HepG2 (cell line): ENCODE measurements around the gene SHE. TPM values are rescaled to one million over a fixed set of nuclear protein-coding genes. Genes with fewer than 3 reads are reported as not detected.

Experiments used
- ATAC-seq: fragments of 200-7000 bp; cut with Tn5 transposase; 3 replicates; pipeline ENCODE4 v1.9.1; 2020; ENCODE audit warnings: mild to moderate bottlenecking, moderate library complexity
- BruUV-seq: library from RNA; stranded (reverse); fragments of 400-500 nt; replicated peaks from 2 replicates; lab custom pipeline; 2021; lab: Mats Ljungman, UMichigan
- CTCF ChIA-PET: fragments of 300-600 bp; formaldehyde crosslinking; extraction: SDS; loops from one replicate; lab custom pipeline; 2021; ENCODE audit warnings: low total read pairs, inconsistent platforms, low intra/inter-chr PET ratio; lab: Yijun Ruan, JAX
- POLR2A ChIA-PET: fragments of 350-600 bp; sonication (Branson Sonifier 250); formaldehyde crosslinking; loops from one replicate; lab custom pipeline; 2020; ENCODE audit warnings: antibody characterized with exemption, inconsistent platforms; lab: Yijun Ruan, JAX
- DNase-seq: peaks from one replicate; pipeline ENCODE4 v3.0.0-alpha.2; 2015; ENCODE audit warnings: low spot score
- FAIRE-seq: peaks from 3 replicates; lab custom pipeline; 2011; peaks lifted over from hg19 to GRCh38; lab: Jason Lieb, UNC
- H2AFZ ChIP-seq: one replicate; pipeline ENCODE4 v1.6.1; 2011; ENCODE audit warnings: low read length, inconsistent platforms
- H3K27ac ChIP-seq: fragments of 300-600 bp; 3 replicates; pipeline ENCODE4 v1.8.0; 2011; ENCODE audit warnings: mixed run types, mild to moderate bottlenecking, mixed read lengths, low read length, inconsistent platforms; ENCODE audit not compliant: insufficient read depth; ENCODE audit errors: extremely low read length
- H3K27me3 ChIP-seq, 2 experiments: fragments of 200-600 bp in 1 of 2; 2 replicates in 1 of 2; 3 replicates in 1 of 2; pipeline versions ENCODE4 v1.6.0 to v1.8.0; 2011; ENCODE audit warnings: low read length in 2 of 2, mild to moderate bottlenecking in 2 of 2, moderate library complexity in 2 of 2, inconsistent platforms in 1 of 2; ENCODE audit not compliant: insufficient read depth in 2 of 2, control insufficient read depth in 1 of 2
- H3K36me3 ChIP-seq, 2 experiments: fragments of 200-600 bp in 1 of 2; replicated peaks in 1 of 2; 2 replicates in 1 of 2; 3 replicates in 1 of 2; pipeline versions ENCODE4 v1.5.1 to v1.8.0; 2011; ENCODE audit warnings: low read length in 2 of 2, inconsistent platforms in 1 of 2; ENCODE audit not compliant: insufficient read depth in 2 of 2, control insufficient read depth in 1 of 2
- H3K4me1 ChIP-seq: 2 replicates; pipeline ENCODE4 v1.5.1; 2012; ENCODE audit warnings: low read length, inconsistent platforms; ENCODE audit not compliant: insufficient read depth
- H3K4me2 ChIP-seq: 2 replicates; pipeline ENCODE4 v1.6.0; 2011; ENCODE audit warnings: low read depth, low read length, inconsistent platforms
- H3K4me3 ChIP-seq, 3 experiments: fragments of 200-600 bp in 1 of 3; sonication (generic), shearing (Covaris generic) in 1 of 3; replicated peaks in 1 of 3; 2 replicates each; pipeline ENCODE4 v1.5.1; 2011 to 2016; ENCODE audit warnings: low read length in 3 of 3, inconsistent platforms in 2 of 3, low read depth in 2 of 3, mild to moderate bottlenecking in 2 of 3, control low read depth in 1 of 3, mixed read lengths in 1 of 3; ENCODE audit not compliant: insufficient read depth in 1 of 3
- H3K79me2 ChIP-seq: one replicate; pipeline ENCODE4 v1.6.1; 2011; ENCODE audit warnings: low read length, inconsistent platforms; ENCODE audit not compliant: insufficient read depth
- H3K9ac ChIP-seq: 2 replicates; pipeline ENCODE4 v1.6.0; 2011; ENCODE audit warnings: mild to moderate bottlenecking, low read depth, low read length, inconsistent platforms; ENCODE audit not compliant: insufficient read depth
- H3K9me3 ChIP-seq: 2 replicates; pipeline ENCODE4 v1.5.1; 2012; ENCODE audit warnings: mild to moderate bottlenecking, low read length
- H4K20me1 ChIP-seq: 2 replicates; pipeline ENCODE4 v1.6.0; 2011; ENCODE audit warnings: inconsistent platforms, mild to moderate bottlenecking, low read length, moderate library complexity; ENCODE audit not compliant: insufficient read depth
- AKAP8 ChIP-seq: sonication (generic); formaldehyde crosslinking; IDR thresholded peaks from 2 replicates; pipeline ENCODE4 v1.5.1; 2020; ENCODE audit warnings: mild to moderate bottlenecking, missing genetic modification reagents
- BCL3 ChIP-seq: sonication (generic); formaldehyde crosslinking; IDR thresholded peaks from 2 replicates; pipeline ENCODE4 v1.5.1; 2020; ENCODE audit warnings: mild to moderate bottlenecking, missing genetic modification reagents, moderate library complexity
- CEBPB ChIP-seq: IDR thresholded peaks from 2 replicates; pipeline ENCODE4 v1.6.1; 2011; ENCODE audit warnings: low read depth, low read length, improper control_type of control experiment, borderline replicate concordance
- MLXIP ChIP-seq: sonication (generic); formaldehyde crosslinking; IDR thresholded peaks from 2 replicates; pipeline ENCODE4 v1.9.0; 2021; ENCODE audit warnings: missing genetic modification reagents, borderline replicate concordance
- NKX3-1 ChIP-seq: sonication (generic); formaldehyde crosslinking; IDR thresholded peaks from 2 replicates; pipeline ENCODE4 v1.5.0; 2020; ENCODE audit warnings: missing genetic modification reagents
- PITX1 ChIP-seq: sonication (generic); formaldehyde crosslinking; IDR thresholded peaks from 2 replicates; pipeline ENCODE4 v1.5.1; 2020; ENCODE audit warnings: mild to moderate bottlenecking, missing genetic modification reagents
- TRAFD1 ChIP-seq: sonication (generic); formaldehyde crosslinking; IDR thresholded peaks from 2 replicates; pipeline ENCODE4 v1.5.1; 2020; ENCODE audit warnings: missing genetic modification reagents, mild to moderate bottlenecking, borderline replicate concordance
- ZNF740 ChIP-seq: sonication (generic); formaldehyde crosslinking; IDR thresholded peaks from 2 replicates; pipeline ENCODE4 v1.4.0; 2020; ENCODE audit warnings: missing genetic modification reagents
- WGBS: methylation state at CpG from one replicate; pipeline ENCODE4 v1.1.6; 2017; ENCODE audit warnings: low lambda C conversion rate; 5-methylcytosine and 5-hydroxymethylcytosine counted together
- in situ Hi-C: cut with HindIII; loops from 2 replicates; pipeline ENCODE4 v1.10.0; 2017; ENCODE audit warnings: low pct_unique_long_range_greater_than_20kb; ENCODE audit not compliant: extremely low pct_ligation_motif_present
- intact Hi-C: fragments of 100-400 bp; cut with micrococcal nuclease; formaldehyde crosslinking; loops from one replicate; pipeline ENCODE4 v1.10.0; 2022; ENCODE audit not compliant: unreplicated experiment
- polyA plus RNA-seq, 8 experiments: library from polyadenylated mRNA; depleted of rRNA in 3 of 8; stranded (reverse) in 7 of 8; unstranded in 1 of 8; fragments of >200 nt; fragmentation: Illumina TruSeq in 4 of 8; extraction: Trizol in 4 of 8; gene quantifications; 2 replicates each; pipeline versions ENCODE4 v1.2.1 to v1.2.3, GENCODE V29; 2011 to 2016; ENCODE audit warnings: low read depth in 4 of 8, missing spikeins in 1 of 8, mixed read lengths in 1 of 8; ENCODE audit not compliant: insufficient read depth in 1 of 8
- total RNA-seq, 5 experiments: library from RNA; depleted of rRNA; stranded (reverse); fragments of >200 nt; fragmentation: Illumina TruSeq; extraction: Trizol; gene quantifications; 2 replicates each; pipeline ENCODE4 v1.2.3, GENCODE V29; 2016; ENCODE audit warnings: low read depth in 1 of 5

Gene SHE
- total and polyA plus RNA-seq, 2 of the 13 experiments (the other 11 are each of a cell fraction or from before 2014, with no cell fraction given) = not detected

GRCh38 chr1:154541231-154541630 lies 39.0 kb upstream of the SHE start:
- H3K9ac ChIP-seq = no peak overlapping the region
- H4K20me1 ChIP-seq = no peaks in the 10 kb centered on the region
- DNase-seq = no peak
- 19% methylated on average over 6 of the region's 6 CpGs for WGBS
- H3K9me3 ChIP-seq = no peaks in the 10 kb centered on the region
- H3K4me2 ChIP-seq = no peak overlapping the region
- no peak overlapping the region for H3K27ac ChIP-seq
- no peaks in the 10 kb centered on the region for H3K36me3 ChIP-seq
- H3K79me2 ChIP-seq = no peaks in the 10 kb centered on the region
- intact Hi-C loops (no loop called here), in situ Hi-C loops (no loop called here)
- no peaks in the 10 kb centered on the region for H3K4me1 ChIP-seq
- TF ChIP-seq MLXIP (CRISPR knock-in tag) (no peak), TRAFD1 (CRISPR knock-in tag) (no peak), NKX3-1 (no peak), CEBPB (no peak), AKAP8 (CRISPR knock-in tag) (no peak), PITX1 (CRISPR knock-in tag) (no peak), ZNF740 (no peak), BCL3 (no peak)
- no peak for ATAC-seq
- no TSS peak for BruUV-seq
- CTCF ChIA-PET = no interaction called here
- H2AFZ ChIP-seq = no peak overlapping the region
- no peak for FAIRE-seq
- POLR2A ChIA-PET = no interaction called here
- peaks cover 2 to 30% of the 10 kb centered on the region in 2 experiments; a peak in 4 of 5 replicates for H3K27me3 ChIP-seq
- no peak overlapping the region for H3K4me3 ChIP-seq
